8988T (cell line): Measurements from ENCODE around the gene RGL3.
"Not testable (repeated sequence)": the region's sequence is repeated elsewhere in the genome, so short reads cannot be mapped to it uniquely, and the experiment has no call there.

Experiments
- DNase-seq: peaks from one replicate; pipeline ENCODE4 v3.0.0; 2011

Gene RGL3

GRCh38 chr19:11448410-11448809 is 29.3 kb upstream of the RGL3 start:
- no peak for DNase-seq

GRCh38 chr19:11447347-11448262 is 28.5 kb upstream of the RGL3 start:
- no peak for DNase-seq

- peak; percentile 86 for DNase-seq
These were observed 27.7 kb upstream of the RGL3 start for GRCh38 chr19:11446652-11447301.

- no peak for DNase-seq
These were observed 27.1 kb upstream of the RGL3 start for GRCh38 chr19:11446271-11446651.

GRCh38 chr19:11445141-11445540 is 26.0 kb upstream of the RGL3 start:
- no peak for DNase-seq

GRCh38 chr19:11444059-11444458 is 24.9 kb upstream of the RGL3 start:
- no peak for DNase-seq

- no peak for DNase-seq
These were observed 18.8 kb upstream of the RGL3 start for GRCh38 chr19:11437955-11438354.

- no peak for DNase-seq
These were observed 16.8 kb upstream of the RGL3 start for GRCh38 chr19:11435833-11436313.

- DNase-seq: peak; percentile 69
These were observed 16.1 kb upstream of the RGL3 start, which contains the start of the genes ODAD3 and PRKCSH for GRCh38 chr19:11435057-11435832. ODAD3 (minus strand) TSS chr19:11435121; CDS start chr19:11435016, 105 bp downstream. PRKCSH (plus strand) TSS chr19:11435635; CDS start chr19:11436118, 483 bp downstream.

GRCh38 chr19:11434703-11435056 is 15.6 kb upstream of the RGL3 start:
- DNase-seq: no peak

GRCh38 chr19:11433526-11433925 is 14.4 kb upstream of the RGL3 start:
- not testable (repeated sequence) for DNase-seq

GRCh38 chr19:11426656-11427055 is 7.5 kb upstream of the RGL3 start:
- no peak for DNase-seq

GRCh38 chr19:11425719-11426457 is 6.8 kb upstream of the RGL3 start:
- DNase-seq: no peak

GRCh38 chr19:11423791-11424181 is 4.7 kb upstream of the RGL3 start:
- no peak for DNase-seq

- no peak for DNase-seq
These were observed 4.2 kb upstream of the RGL3 start for GRCh38 chr19:11423164-11423790.

GRCh38 chr19:11422163-11423065 is 3.3 kb upstream of the RGL3 start:
- DNase-seq: no peak

- no peak for DNase-seq
These were observed 2.4 kb upstream of the RGL3 start for GRCh38 chr19:11421371-11422098.

GRCh38 chr19:11420429-11421370 is 1.6 kb upstream of the RGL3 start:
- DNase-seq: no peak

- DNase-seq: no peak
These were observed 993 bp downstream of the RGL3 start for GRCh38 chr19:11418094-11418548.
